Naive thymus-derived CD4-positive, alpha-beta T cell (primary cell): ENCODE results near the gene FAM204A. TPM values are rescaled to one million over a fixed set of nuclear protein-coding genes. Genes with fewer than 3 reads are reported as not detected.

Experiments used
- ATAC-seq: fragments of 150-1000 bp; cut with Tn5 transposase; 2 replicates; pipeline ENCODE4 v1.10.0; 2021; ENCODE audit warnings: mild to moderate bottlenecking, moderate library complexity
- CTCF ChIA-PET: fragments of 350-600 bp; sonication (Branson Sonifier 250); formaldehyde crosslinking; loops from one replicate; lab custom pipeline; 2021; ENCODE audit warnings: antibody characterized with exemption; lab: Charles Lee
- POLR2A ChIA-PET: fragments of 350-600 bp; sonication (Branson Sonifier 250); formaldehyde crosslinking; loops from one replicate; lab custom pipeline; 2021; ENCODE audit warnings: antibody characterized with exemption, inconsistent platforms; lab: Charles Lee
- DNase-seq, 9 donors: peaks; one replicate each; pipeline versions ENCODE4 v3.0.0 to v3.0.0-alpha.2; 2020 to 2022; ENCODE audit warnings: mixed read lengths in 1 of 9
- H3K27ac ChIP-seq: one replicate; pipeline ENCODE4 v1.7.0; 2013; ENCODE audit warnings: mild to moderate bottlenecking, low read depth, low read length, moderate library complexity
- H3K27me3 ChIP-seq, 2 donors: one replicate each; pipeline ENCODE4 v1.7.0; 2013; ENCODE audit warnings: low read length in 2 of 2, mild to moderate bottlenecking in 2 of 2, moderate library complexity in 2 of 2; ENCODE audit not compliant: control insufficient read depth in 2 of 2, insufficient read depth in 2 of 2
- H3K36me3 ChIP-seq, 3 experiments: 1 replicate in 2 of 3; 2 replicates in 1 of 3; pipeline ENCODE4 v1.7.0; 2013; ENCODE audit warnings: low read length in 3 of 3, mild to moderate bottlenecking in 3 of 3, moderate library complexity in 1 of 3; ENCODE audit not compliant: insufficient read depth in 3 of 3, control insufficient read depth in 2 of 3
- H3K4me1 ChIP-seq, 2 donors: one replicate each; pipeline ENCODE4 v1.7.0; 2013; ENCODE audit warnings: low read length in 2 of 2, mild to moderate bottlenecking in 2 of 2, moderate library complexity in 1 of 2; ENCODE audit not compliant: control insufficient read depth in 2 of 2, insufficient read depth in 2 of 2
- H3K4me3 ChIP-seq: 2 replicates; pipeline ENCODE4 v1.7.0; 2013; ENCODE audit warnings: mild to moderate bottlenecking, low read length
- H3K9me3 ChIP-seq, 3 experiments: 1 replicate in 2 of 3; 2 replicates in 1 of 3; pipeline ENCODE4 v1.7.0; 2013; ENCODE audit warnings: low read length in 3 of 3; ENCODE audit not compliant: control insufficient read depth in 2 of 3
- H3K27ac Mint-ChIP-seq, 9 donors: one replicate each; pipeline ENCODE4 v1.8.0; 2020 to 2022; ENCODE audit warnings: mixed read lengths in 9 of 9, mild to moderate bottlenecking in 8 of 9, moderate library complexity in 5 of 9, inconsistent platforms in 2 of 9
- H3K27me3 Mint-ChIP-seq, 5 donors: one replicate each; pipeline ENCODE4 v1.8.0; 2021 to 2022; ENCODE audit warnings: mixed read lengths in 5 of 5, mild to moderate bottlenecking in 1 of 5
- H3K36me3 Mint-ChIP-seq, 5 donors: one replicate each; pipeline ENCODE4 v1.8.0; 2020 to 2022; ENCODE audit warnings: mixed read lengths in 5 of 5, mild to moderate bottlenecking in 3 of 5, inconsistent platforms in 1 of 5
- H3K4me1 Mint-ChIP-seq, 7 donors: one replicate each; pipeline ENCODE4 v1.8.0; 2020 to 2022; ENCODE audit warnings: mixed read lengths in 7 of 7, mild to moderate bottlenecking in 3 of 7, inconsistent platforms in 1 of 7
- H3K4me3 Mint-ChIP-seq, 10 donors: one replicate each; pipeline ENCODE4 v1.8.0; 2020 to 2022; ENCODE audit warnings: mild to moderate bottlenecking in 10 of 10, mixed read lengths in 10 of 10, moderate library complexity in 6 of 10, inconsistent platforms in 2 of 10
- H3K9me3 Mint-ChIP-seq, 11 donors: one replicate each; pipeline ENCODE4 v1.8.0; 2020 to 2022; ENCODE audit warnings: mixed read lengths in 11 of 11, mild to moderate bottlenecking in 4 of 11, inconsistent platforms in 1 of 11, moderate library complexity in 1 of 11
- intact Hi-C, 2 donors: fragments of 100-400 bp; cut with micrococcal nuclease; formaldehyde crosslinking; loops; one replicate each; pipeline ENCODE4 v1.15.1; 2023
- polyA plus RNA-seq, 2 donors: library from polyadenylated mRNA; unstranded; fragments of 300-500 nt; fragmentation: Illumina TruSeq; gene quantifications; one replicate each; pipeline ENCODE4 v1.2.3, GENCODE V29; 2021
- total RNA-seq, 6 experiments: library from RNA in 5 of 6; stranded (reverse) in 5 of 6; gene quantifications; 1 replicate in 5 of 6; 2 replicates in 1 of 6; pipeline ENCODE4 v1.2.3 and lab custom pipeline; 2021 to 2026

The FAM204A gene
- total and polyA plus RNA-seq, 7 experiments from 2014 or later = 56.6 to 122 (median 64.8) TPM

- H3K27ac ChIP-seq = no peak overlapping the region
- Mint-ChIP-seq H3K27me3 (peaks cover 0 to 19% (median 17%) of the 10 kb centered on the region in 5 donors), H3K9me3 (peaks cover 3 to 21% (median 10%) of the 10 kb centered on the region in 11 donors), H3K36me3 (no peaks in the 10 kb centered on the region), H3K4me1 (no peaks in the 10 kb centered on the region), H3K4me3 (no peak overlapping the region), H3K27ac (no peak overlapping the region)
- CTCF ChIA-PET = no interaction called here
- intact Hi-C loops = no loop called here
- H3K36me3 ChIP-seq = no peaks in the 10 kb centered on the region
- POLR2A ChIA-PET = no interaction called here
- no peaks in the 10 kb centered on the region for H3K27me3 ChIP-seq
- DNase-seq = no peak
- peaks cover 0 to 13% (median 0%) of the 10 kb centered on the region in 3 experiments for H3K9me3 ChIP-seq
- ATAC-seq = no peak
- H3K4me1 ChIP-seq = no peaks in the 10 kb centered on the region
- no peak overlapping the region for H3K4me3 ChIP-seq
These were observed 63.5 kb downstream of the FAM204A start for GRCh38 chr10:118278649-118279048.

GRCh38 chr10:118277871-118278270, 64.3 kb downstream of the FAM204A start:
- Histone ChIP-seq H3K36me3 (no peaks in the 10 kb centered on the region), H3K27ac (no peak overlapping the region), H3K9me3 (peaks cover 0 to 13% (median 0%) of the 10 kb centered on the region in 3 experiments), H3K27me3 (no peaks in the 10 kb centered on the region), H3K4me3 (no peak overlapping the region), H3K4me1 (no peaks in the 10 kb centered on the region)
- ATAC-seq (no peak), DNase-seq (no peak)
- no peaks in the 10 kb centered on the region for H3K4me1 Mint-ChIP-seq
- POLR2A ChIA-PET = no interaction called here
- intact Hi-C loops = no loop called here
- H3K4me3 Mint-ChIP-seq = no peak overlapping the region
- H3K27me3 Mint-ChIP-seq = peaks cover 2 to 19% (median 13%) of the 10 kb centered on the region in 5 donors
- peaks cover 3 to 21% (median 10%) of the 10 kb centered on the region in 11 donors for H3K9me3 Mint-ChIP-seq
- CTCF ChIA-PET = no interaction called here
- H3K36me3 Mint-ChIP-seq = no peaks in the 10 kb centered on the region
- no peak overlapping the region for H3K27ac Mint-ChIP-seq

- Histone ChIP-seq H3K4me3 (no peak overlapping the region), H3K27ac (no peak overlapping the region), H3K36me3 (no peaks in the 10 kb centered on the region), H3K27me3 (no peaks in the 10 kb centered on the region), H3K4me1 (no peaks in the 10 kb centered on the region), H3K9me3 (peaks cover 0 to 13% (median 0%) of the 10 kb centered on the region in 3 experiments)
- ATAC-seq (no peak), DNase-seq (no peak)
- Mint-ChIP-seq H3K4me3 (no peak overlapping the region), H3K27me3 (peaks cover 10 to 25% (median 18%) of the 10 kb centered on the region in 5 donors), H3K9me3 (peaks cover 3 to 21% (median 10%) of the 10 kb centered on the region in 11 donors), H3K27ac (no peak overlapping the region), H3K36me3 (no peaks in the 10 kb centered on the region), H3K4me1 (no peaks in the 10 kb centered on the region)
- ChIA-PET CTCF (no interaction called here), POLR2A (no interaction called here)
- intact Hi-C loops = no loop called here
These were observed 65.4 kb downstream of the FAM204A start for GRCh38 chr10:118276727-118277126.

GRCh38 chr10:118276204-118276603, 65.9 kb downstream of the FAM204A start:
- Mint-ChIP-seq H3K4me3 (no peak overlapping the region), H3K4me1 (no peaks in the 10 kb centered on the region), H3K27ac (no peak overlapping the region), H3K36me3 (no peaks in the 10 kb centered on the region), H3K27me3 (peaks cover 14 to 25% (median 23%) of the 10 kb centered on the region in 5 donors), H3K9me3 (peaks cover 3 to 21% (median 10%) of the 10 kb centered on the region in 11 donors)
- ATAC-seq (no peak), DNase-seq (no peak)
- Histone ChIP-seq H3K27me3 (no peaks in the 10 kb centered on the region), H3K27ac (no peak overlapping the region), H3K4me1 (no peaks in the 10 kb centered on the region), H3K4me3 (no peak overlapping the region), H3K36me3 (no peaks in the 10 kb centered on the region), H3K9me3 (peaks cover 0 to 13% (median 0%) of the 10 kb centered on the region in 3 experiments)
- intact Hi-C loops = no loop called here
- CTCF ChIA-PET = no interaction called here
- POLR2A ChIA-PET = interaction anchor here (0.7 kb wide), 1 partner anchor 20 kb away, joined by 3 read pairs; no protein-coding TSS in a partner anchor

- ATAC-seq = no peak
- no peaks in the 10 kb centered on the region for H3K27me3 ChIP-seq
- H3K9me3 ChIP-seq = peaks cover 0 to 13% (median 0%) of the 10 kb centered on the region in 3 experiments
- no peak overlapping the region for H3K4me3 ChIP-seq
- Mint-ChIP-seq H3K4me3 (no peak overlapping the region), H3K27me3 (peaks cover 9 to 28% (median 25%) of the 10 kb centered on the region in 5 donors), H3K36me3 (no peaks in the 10 kb centered on the region), H3K9me3 (peaks cover 0 to 18% (median 6%) of the 10 kb centered on the region in 11 donors), H3K4me1 (no peaks in the 10 kb centered on the region), H3K27ac (no peak overlapping the region)
- POLR2A ChIA-PET = no interaction called here
- H3K27ac ChIP-seq = no peak overlapping the region
- intact Hi-C loops = no loop called here
- no peaks in the 10 kb centered on the region for H3K36me3 ChIP-seq
- H3K4me1 ChIP-seq = no peaks in the 10 kb centered on the region
- CTCF ChIA-PET = no interaction called here
- no peak for DNase-seq
These were observed 68.5 kb downstream of the FAM204A start for GRCh38 chr10:118273662-118274061.

GRCh38 chr10:118272767-118273166, 69.4 kb downstream of the FAM204A start:
- CTCF ChIA-PET = interaction anchor here (0.7 kb wide), 1 partner anchor 1088 kb away, joined by 7 read pairs; no protein-coding TSS in a partner anchor

GRCh38 chr10:118272149-118272721, 69.9 kb downstream of the FAM204A start:
- Mint-ChIP-seq H3K4me1 (no peaks in the 10 kb centered on the region), H3K4me3 (no peak overlapping the region), H3K36me3 (no peaks in the 10 kb centered on the region), H3K27ac (no peak overlapping the region), H3K27me3 (peaks cover 23 to 40% (median 38%) of the 10 kb centered on the region in 5 donors), H3K9me3 (peaks cover 0 to 4% (median under 1%) of the 10 kb centered on the region in 11 donors)
- Histone ChIP-seq H3K36me3 (no peaks in the 10 kb centered on the region), H3K27me3 (no peaks in the 10 kb centered on the region), H3K27ac (no peak overlapping the region), H3K4me3 (no peak overlapping the region), H3K9me3 (no peaks in the 10 kb centered on the region), H3K4me1 (no peaks in the 10 kb centered on the region)
- ChIA-PET CTCF (interaction anchor here (0.7 kb wide), 1 partner anchor 1087 kb away, joined by 7 read pairs; no protein-coding TSS in a partner anchor), POLR2A (no interaction called here)
- no peak for ATAC-seq
- intact Hi-C loops = no loop called here
- DNase-seq = no peak

More at GRCh38 chr10:118272767-118273166, 69.4 kb downstream of the FAM204A start:
- Mint-ChIP-seq H3K4me1 (no peaks in the 10 kb centered on the region), H3K9me3 (peaks cover 0 to 9% (median 3%) of the 10 kb centered on the region in 11 donors), H3K27ac (no peak overlapping the region), H3K27me3 (peaks cover 17 to 35% (median 33%) of the 10 kb centered on the region in 5 donors), H3K4me3 (no peak overlapping the region), H3K36me3 (no peaks in the 10 kb centered on the region)
- ATAC-seq (no peak), DNase-seq (no peak)
- H3K4me1 ChIP-seq = no peaks in the 10 kb centered on the region
- no peaks in the 10 kb centered on the region for H3K27me3 ChIP-seq
- no peak overlapping the region for H3K4me3 ChIP-seq
- peaks cover 0 to 5% (median 0%) of the 10 kb centered on the region in 3 experiments for H3K9me3 ChIP-seq
- POLR2A ChIA-PET = no interaction called here
- H3K27ac ChIP-seq = no peak overlapping the region
- H3K36me3 ChIP-seq = no peaks in the 10 kb centered on the region
- intact Hi-C loops = no loop called here
